ENCODE measurements around the gene CHRM4. TPM values are rescaled to one million over a fixed set of nuclear protein-coding genes. Genes with fewer than 3 reads are reported as not detected.
A peak's percentile ranks its signal among the peaks of the same experiment; 100 is the strongest.

Gene CHRM4
- total and polyA plus RNA-seq, 2 of the 13 experiments (the other 11 are each of a cell fraction or from before 2014, with no cell fraction given): 0.13 to 0.21 TPM

DNA sequence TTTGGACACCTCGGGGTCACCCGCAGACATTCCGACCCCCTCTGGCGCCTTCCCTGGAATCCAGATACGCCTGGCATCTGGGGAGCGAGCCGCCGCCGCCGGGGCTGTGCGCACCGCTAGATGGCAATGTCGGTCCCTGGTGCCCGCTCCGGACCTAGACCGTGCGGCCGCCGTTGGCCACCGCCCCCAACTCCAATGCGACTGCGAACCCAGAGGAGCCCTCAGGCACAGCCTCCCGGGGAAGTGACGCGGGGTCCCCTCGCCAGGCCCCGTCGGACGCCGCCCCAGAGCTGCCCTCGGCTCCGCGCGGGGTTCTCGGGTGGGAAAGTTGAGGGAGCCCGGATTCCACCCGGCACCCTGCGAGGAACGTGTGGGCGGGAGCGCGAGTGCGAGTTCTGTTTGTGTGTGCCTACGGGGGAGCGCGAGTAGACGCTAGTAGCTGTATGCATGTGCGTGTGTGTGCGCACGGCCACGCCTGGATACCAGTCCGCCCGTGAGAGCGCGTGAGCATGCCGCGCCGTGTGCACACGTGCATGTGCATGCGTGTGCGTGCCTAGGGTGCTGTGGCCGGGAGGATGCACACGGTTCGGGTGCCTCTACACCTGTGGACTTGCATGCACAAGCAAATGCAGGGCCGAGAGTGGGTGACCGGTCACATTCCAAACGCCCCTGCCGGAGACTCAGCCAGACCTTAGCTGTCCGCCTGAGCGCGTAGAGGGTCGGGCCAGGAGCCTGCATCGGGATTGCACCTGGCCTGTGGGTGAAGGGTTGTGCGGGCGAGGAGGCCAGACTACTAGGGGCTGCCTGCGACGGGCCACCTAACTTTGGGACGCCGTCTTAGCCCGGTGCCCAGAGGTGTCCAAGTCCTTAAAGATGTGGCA, 1.9 kb downstream of the CHRM4 start (continued):
- TF ChIP-seq, protein P1, sequence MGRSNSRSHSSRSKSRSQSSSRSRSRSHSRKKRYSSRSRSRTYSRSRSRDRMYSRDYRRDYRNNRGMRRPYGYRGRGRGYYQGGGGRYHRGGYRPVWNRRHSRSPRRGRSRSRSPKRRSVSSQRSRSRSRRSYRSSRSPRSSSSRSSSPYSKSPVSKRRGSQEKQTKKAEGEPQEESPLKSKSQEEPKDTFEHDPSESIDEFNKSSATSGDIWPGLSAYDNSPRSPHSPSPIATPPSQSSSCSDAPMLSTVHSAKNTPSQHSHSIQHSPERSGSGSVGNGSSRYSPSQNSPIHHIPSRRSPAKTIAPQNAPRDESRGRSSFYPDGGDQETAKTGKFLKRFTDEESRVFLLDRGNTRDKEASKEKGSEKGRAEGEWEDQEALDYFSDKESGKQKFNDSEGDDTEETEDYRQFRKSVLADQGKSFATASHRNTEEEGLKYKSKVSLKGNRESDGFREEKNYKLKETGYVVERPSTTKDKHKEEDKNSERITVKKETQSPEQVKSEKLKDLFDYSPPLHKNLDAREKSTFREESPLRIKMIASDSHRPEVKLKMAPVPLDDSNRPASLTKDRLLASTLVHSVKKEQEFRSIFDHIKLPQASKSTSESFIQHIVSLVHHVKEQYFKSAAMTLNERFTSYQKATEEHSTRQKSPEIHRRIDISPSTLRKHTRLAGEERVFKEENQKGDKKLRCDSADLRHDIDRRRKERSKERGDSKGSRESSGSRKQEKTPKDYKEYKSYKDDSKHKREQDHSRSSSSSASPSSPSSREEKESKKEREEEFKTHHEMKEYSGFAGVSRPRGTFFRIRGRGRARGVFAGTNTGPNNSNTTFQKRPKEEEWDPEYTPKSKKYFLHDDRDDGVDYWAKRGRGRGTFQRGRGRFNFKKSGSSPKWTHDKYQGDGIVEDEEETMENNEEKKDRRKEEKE (IDR thresholded peaks at IDR 0.05): no peak
- TF ChIP-seq ZNF549 (CRISPR knock-in tag; IDR thresholded peaks at IDR 0.05): no peak
- no peak for TF ChIP-seq TCF7 (IDR thresholded peaks at IDR 0.05; ENCODE audit: low read depth)
- peak; percentile 83; the same call in 1 of the 2 replicates for TF ChIP-seq HNRNPL (IDR thresholded peaks at IDR 0.05; ENCODE audit: low read depth, low read length)
- no peak for TF ChIP-seq ZFAT (CRISPR knock-in tag; conservative IDR thresholded peaks at IDR 0.05)
- TF ChIP-seq, protein P2, sequence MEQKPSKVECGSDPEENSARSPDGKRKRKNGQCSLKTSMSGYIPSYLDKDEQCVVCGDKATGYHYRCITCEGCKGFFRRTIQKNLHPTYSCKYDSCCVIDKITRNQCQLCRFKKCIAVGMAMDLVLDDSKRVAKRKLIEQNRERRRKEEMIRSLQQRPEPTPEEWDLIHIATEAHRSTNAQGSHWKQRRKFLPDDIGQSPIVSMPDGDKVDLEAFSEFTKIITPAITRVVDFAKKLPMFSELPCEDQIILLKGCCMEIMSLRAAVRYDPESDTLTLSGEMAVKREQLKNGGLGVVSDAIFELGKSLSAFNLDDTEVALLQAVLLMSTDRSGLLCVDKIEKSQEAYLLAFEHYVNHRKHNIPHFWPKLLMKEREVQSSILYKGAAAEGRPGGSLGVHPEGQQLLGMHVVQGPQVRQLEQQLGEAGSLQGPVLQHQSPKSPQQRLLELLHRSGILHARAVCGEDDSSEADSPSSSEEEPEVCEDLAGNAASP (CRISPR knock-in tag; IDR thresholded peaks at IDR 0.05; ENCODE audit: borderline replicate concordance): peak; percentile 9; the same call in 1 of the 2 replicates
- no peak for TF ChIP-seq SP5 (CRISPR knock-in tag; IDR thresholded peaks at IDR 0.05; ENCODE audit: borderline replicate concordance, low read depth)
- TF ChIP-seq BRD4 (CRISPR knock-in tag; IDR thresholded peaks at IDR 0.05): 0 out of 2 replicates have a peak, but pooled peaks have one; percentile 53
- TF ChIP-seq ZNF367 (CRISPR knock-in tag; IDR thresholded peaks at IDR 0.05; ENCODE audit: borderline replicate concordance): no peak
- no peak for TF ChIP-seq TBP (CRISPR knock-in tag; IDR thresholded peaks at IDR 0.05)
- TF ChIP-seq NFE2L1 (CRISPR knock-in tag; IDR thresholded peaks at IDR 0.05; ENCODE audit: borderline replicate concordance): no peak
- TF ChIP-seq MIXL1 (CRISPR knock-in tag; IDR thresholded peaks at IDR 0.05): no peak
- TF ChIP-seq NR1H2 (CRISPR knock-in tag; IDR thresholded peaks at IDR 0.05; ENCODE audit: borderline replicate concordance, low read depth): no peak
- TF ChIP-seq KLF6 (CRISPR knock-in tag; IDR thresholded peaks at IDR 0.05): no peak; the same call in 1 of the 2 replicates
- TF ChIP-seq ZNF577 (CRISPR knock-in tag; IDR thresholded peaks at IDR 0.05; ENCODE audit: borderline replicate concordance, low read depth): no peak
- TF ChIP-seq ZNF280B (CRISPR knock-in tag; IDR thresholded peaks at IDR 0.05; ENCODE audit: borderline replicate concordance): no peak; the same call in 1 of the 2 replicates
- TF ChIP-seq FOXO1 (CRISPR knock-in tag; IDR thresholded peaks at IDR 0.05): 0 out of 2 replicates have a peak, but pooled peaks have one; percentile 7
- TF ChIP-seq REPIN1 (CRISPR knock-in tag; IDR thresholded peaks at IDR 0.05; ENCODE audit: borderline replicate concordance, low read depth): peak; percentile 62
- no peak for TF ChIP-seq KDM5A (IDR thresholded peaks at IDR 0.05; ENCODE audit: borderline replicate concordance, low read length)
- TF ChIP-seq ZEB1 (IDR thresholded peaks at IDR 0.05; ENCODE audit: insufficient replicate concordance, low read depth): no peak
- TF ChIP-seq, protein P3, sequence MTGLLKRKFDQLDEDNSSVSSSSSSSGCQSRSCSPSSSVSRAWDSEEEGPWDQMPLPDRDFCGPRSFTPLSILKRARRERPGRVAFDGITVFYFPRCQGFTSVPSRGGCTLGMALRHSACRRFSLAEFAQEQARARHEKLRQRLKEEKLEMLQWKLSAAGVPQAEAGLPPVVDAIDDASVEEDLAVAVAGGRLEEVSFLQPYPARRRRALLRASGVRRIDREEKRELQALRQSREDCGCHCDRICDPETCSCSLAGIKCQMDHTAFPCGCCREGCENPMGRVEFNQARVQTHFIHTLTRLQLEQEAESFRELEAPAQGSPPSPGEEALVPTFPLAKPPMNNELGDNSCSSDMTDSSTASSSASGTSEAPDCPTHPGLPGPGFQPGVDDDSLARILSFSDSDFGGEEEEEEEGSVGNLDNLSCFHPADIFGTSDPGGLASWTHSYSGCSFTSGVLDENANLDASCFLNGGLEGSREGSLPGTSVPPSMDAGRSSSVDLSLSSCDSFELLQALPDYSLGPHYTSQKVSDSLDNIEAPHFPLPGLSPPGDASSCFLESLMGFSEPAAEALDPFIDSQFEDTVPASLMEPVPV (CRISPR knock-in tag; IDR thresholded peaks at IDR 0.05): peak; percentile 45; the same call in 1 of the 2 replicates
- TF ChIP-seq HNRNPH1 (optimal IDR thresholded peaks at IDR 0.05; ENCODE audit: low read depth, low read length): no peak
